Neuronal stem cell (in vitro differentiated cells): ENCODE measurements around the gene FUCA2.

ENCODE experiments used
- DNase-seq: peaks from one replicate; pipeline ENCODE4 v3.0.0-alpha.2; 2013; ENCODE audit warnings: low spot score
- H2AFZ ChIP-seq: one replicate; pipeline ENCODE4 v1.6.1; 2013; ENCODE audit warnings: mild to moderate bottlenecking, low read length, inconsistent platforms
- H2AK5ac ChIP-seq: 2 replicates; pipeline ENCODE4 v1.6.1; 2013; ENCODE audit warnings: low read depth, mild to moderate bottlenecking, inconsistent platforms, low read length, moderate library complexity, mixed read lengths
- H2BK120ac ChIP-seq: 2 replicates; pipeline ENCODE4 v1.6.1; 2013; ENCODE audit warnings: low read depth, mild to moderate bottlenecking, inconsistent platforms, low read length, moderate library complexity, mixed read lengths
- H2BK12ac ChIP-seq: one replicate; pipeline ENCODE4 v1.6.1; 2013; ENCODE audit warnings: low read length, inconsistent platforms
- H2BK15ac ChIP-seq: 2 replicates; pipeline ENCODE4 v1.6.1; 2013; ENCODE audit warnings: mild to moderate bottlenecking, low read length, inconsistent platforms, mixed read lengths
- H2BK5ac ChIP-seq: one replicate; pipeline ENCODE4 v1.6.1; 2013; ENCODE audit warnings: inconsistent platforms, mild to moderate bottlenecking, low read length, moderate library complexity
- H3K14ac ChIP-seq: one replicate; pipeline ENCODE4 v1.6.1; 2013; ENCODE audit warnings: low read length, inconsistent platforms
- H3K18ac ChIP-seq: 2 replicates; pipeline ENCODE4 v1.6.1; 2013; ENCODE audit warnings: low read length, inconsistent platforms
- H3K23ac ChIP-seq: 2 replicates; pipeline ENCODE4 v1.6.1; 2013; ENCODE audit warnings: low read depth, mild to moderate bottlenecking, mixed read lengths, low read length, inconsistent platforms; ENCODE audit not compliant: poor library complexity
- H3K27ac ChIP-seq: replicated peaks from 3 replicates; pipeline ENCODE4 v1.5.1; 2013; ENCODE audit warnings: low read length, inconsistent platforms
- H3K27me3 ChIP-seq, 3 experiments: 2 replicates each; pipeline ENCODE4 v1.6.1; 2013; ENCODE audit warnings: low read length in 3 of 3, mild to moderate bottlenecking in 2 of 3, inconsistent platforms in 1 of 3, low read depth in 1 of 3, mixed read lengths in 1 of 3, moderate library complexity in 1 of 3; ENCODE audit not compliant: control insufficient read depth in 3 of 3, insufficient read depth in 3 of 3
- H3K36me3 ChIP-seq, 2 donors: replicated peaks in 1 of 2; 2 replicates each; pipeline ENCODE4 v1.6.1; 2013; ENCODE audit warnings: low read length in 2 of 2; ENCODE audit not compliant: control insufficient read depth in 2 of 2, insufficient read depth in 2 of 2
- H3K4ac ChIP-seq: 2 replicates; pipeline ENCODE4 v1.6.1; 2013; ENCODE audit warnings: inconsistent platforms, mild to moderate bottlenecking, low read length, moderate library complexity
- H3K4me1 ChIP-seq, 2 donors: 1 replicate in 1 of 2; 2 replicates in 1 of 2; pipeline ENCODE4 v1.6.1; 2013; ENCODE audit warnings: low read length in 2 of 2, low read depth in 1 of 2; ENCODE audit not compliant: control insufficient read depth in 2 of 2, insufficient read depth in 1 of 2
- H3K4me2 ChIP-seq: one replicate; pipeline ENCODE4 v1.6.1; 2013; ENCODE audit warnings: mild to moderate bottlenecking, low read length, inconsistent platforms; ENCODE audit not compliant: insufficient read depth, poor library complexity, severe bottlenecking
- H3K4me3 ChIP-seq, 2 donors: 2 replicates each; pipeline ENCODE4 v1.5.1; 2013; ENCODE audit warnings: low read length in 2 of 2, mild to moderate bottlenecking in 2 of 2, inconsistent platforms in 1 of 2, moderate library complexity in 1 of 2
- H3K79me1 ChIP-seq: one replicate; pipeline ENCODE4 v1.6.1; 2013; ENCODE audit warnings: low read depth, mild to moderate bottlenecking, inconsistent platforms, low read length, moderate library complexity
- H3K9ac ChIP-seq: one replicate; pipeline ENCODE4 v1.6.1; 2013; ENCODE audit warnings: mild to moderate bottlenecking, low read depth, low read length, inconsistent platforms; ENCODE audit not compliant: poor library complexity
- H3K9me3 ChIP-seq, 2 donors: replicated peaks in 1 of 2; 2 replicates each; pipeline versions ENCODE3 to v1.6.1; 2013; ENCODE audit warnings: low read length in 2 of 2, mild to moderate bottlenecking in 2 of 2, inconsistent platforms in 1 of 2, low read depth in 1 of 2, mixed read lengths in 1 of 2, moderate library complexity in 1 of 2; ENCODE audit not compliant: control insufficient read depth in 2 of 2, insufficient read depth in 1 of 2
- H4K8ac ChIP-seq: one replicate; pipeline ENCODE4 v1.6.1; 2013; ENCODE audit warnings: low read depth, mild to moderate bottlenecking, inconsistent platforms, low read length, moderate library complexity
- H4K91ac ChIP-seq: one replicate; pipeline ENCODE4 v1.6.1; 2013; ENCODE audit warnings: low read length, low read depth, mild to moderate bottlenecking, inconsistent platforms; ENCODE audit not compliant: poor library complexity
- WGBS, 2 donors: extraction: QIAGEN DNeasy Blood & Tissue Kit; methylation state at CpG; one replicate each; pipeline ENCODE4 v1.1.7; 2013; ENCODE audit warnings: missing lambda C conversion rate in 2 of 2, mixed read lengths in 1 of 2; ENCODE audit not compliant: insufficient read length in 2 of 2, insufficient replicate concordance in 1 of 2; ENCODE audit errors: extremely low coverage in 2 of 2; 5-methylcytosine and 5-hydroxymethylcytosine counted together

The FUCA2 gene

GRCh38 chr6:143517447-143517773, 5.9 kb upstream of the FUCA2 start:
- DNase-seq = no peak
- Histone ChIP-seq H4K8ac (no peak overlapping the region), H2BK5ac (no peak overlapping the region), H3K14ac (no peak overlapping the region), H3K4me1 (peaks cover 0 to 3% of the 10 kb centered on the region in 2 donors), H2BK15ac (no peak overlapping the region), H3K27me3 (no peaks in the 10 kb centered on the region), H3K9me3 (no peaks in the 10 kb centered on the region), H2AK5ac (no peak overlapping the region), H3K79me1 (no peaks in the 10 kb centered on the region), H2BK120ac (no peak overlapping the region), H3K18ac (no peak overlapping the region), H3K27ac (no peak overlapping the region), H2BK12ac (no peak overlapping the region), H3K4me2 (no peak overlapping the region), H3K4me3 (no peak overlapping the region), H3K9ac (peak overlapping the region; percentile 24), H4K91ac (no peak overlapping the region), H3K36me3 (no peaks in the 10 kb centered on the region), H2AFZ (no peak overlapping the region), H3K23ac (no peak overlapping the region), H3K4ac (no peak overlapping the region)
- WGBS, 2 donors = no CpG with 5 or more reads among the region's 3 CpGs

- Histone ChIP-seq H3K14ac (no peak overlapping the region), H2BK5ac (no peak overlapping the region), H2BK120ac (no peak overlapping the region), H2BK12ac (no peak overlapping the region), H2AFZ (no peak overlapping the region), H2BK15ac (no peak overlapping the region), H3K4me3 (no peak overlapping the region), H3K9ac (peak overlapping the region; percentile 24), H4K8ac (no peak overlapping the region), H3K18ac (no peak overlapping the region), H3K4me2 (no peak overlapping the region), H3K36me3 (no peaks in the 10 kb centered on the region), H4K91ac (no peak overlapping the region), H3K27ac (no peak overlapping the region), H3K23ac (no peak overlapping the region), H3K9me3 (no peaks in the 10 kb centered on the region), H2AK5ac (no peak overlapping the region), H3K79me1 (no peaks in the 10 kb centered on the region), H3K4me1 (peaks cover 1 to 4% of the 10 kb centered on the region in 2 donors), H3K4ac (no peak overlapping the region), H3K27me3 (no peaks in the 10 kb centered on the region)
- no CpG with 5 or more reads among the region's 2 CpGs for WGBS, 2 donors
- no peak for DNase-seq
These were observed 5.3 kb upstream of the FUCA2 start for GRCh38 chr6:143516690-143517446.

GRCh38 chr6:143515766-143516355, 4.3 kb upstream of the FUCA2 start:
- WGBS, 2 donors = no CpG with 5 or more reads among the region's 7 CpGs
- H3K27ac ChIP-seq = no peak overlapping the region

GRCh38 chr6:143515061-143515760, 3.7 kb upstream of the FUCA2 start:
- H2BK15ac ChIP-seq = no peak overlapping the region
- DNase-seq = no peak
- H2AFZ ChIP-seq = no peak overlapping the region
- no CpG with 5 or more reads among the region's 12 CpGs for WGBS, 2 donors
- no peak overlapping the region for H4K8ac ChIP-seq
- no peak overlapping the region for H3K14ac ChIP-seq
- peak overlapping the region; percentile 69 for H3K18ac ChIP-seq
- no peaks in the 10 kb centered on the region for H3K79me1 ChIP-seq
- H3K4ac ChIP-seq = no peak overlapping the region
- H3K36me3 ChIP-seq = peaks cover 0 to under 1% of the 10 kb centered on the region in 2 donors
- H3K4me2 ChIP-seq = no peak overlapping the region
- H2AK5ac ChIP-seq = no peak overlapping the region
- H3K27ac ChIP-seq = no peak overlapping the region
- H3K23ac ChIP-seq = no peak overlapping the region
- peaks cover 6 to 9% of the 10 kb centered on the region in 2 donors for H3K4me1 ChIP-seq
- H3K27me3 ChIP-seq = no peaks in the 10 kb centered on the region
- H3K9ac ChIP-seq = no peak overlapping the region
- no peak overlapping the region for H2BK12ac ChIP-seq
- H3K4me3 ChIP-seq = no peak overlapping the region
- H3K9me3 ChIP-seq = no peaks in the 10 kb centered on the region
- no peak overlapping the region for H4K91ac ChIP-seq
- H2BK5ac ChIP-seq = no peak overlapping the region
- H2BK120ac ChIP-seq = no peak overlapping the region

More at GRCh38 chr6:143515766-143516355, 4.3 kb upstream of the FUCA2 start:
- H2AFZ ChIP-seq = no peak overlapping the region
- H3K9me3 ChIP-seq = no peaks in the 10 kb centered on the region
- H3K27me3 ChIP-seq = no peaks in the 10 kb centered on the region
- no peak overlapping the region for H3K9ac ChIP-seq
- H2BK15ac ChIP-seq = no peak overlapping the region
- H3K79me1 ChIP-seq = no peaks in the 10 kb centered on the region
- no peak overlapping the region for H2BK120ac ChIP-seq
- H3K23ac ChIP-seq = no peak overlapping the region
- no peak overlapping the region for H4K8ac ChIP-seq
- no peak overlapping the region for H3K4ac ChIP-seq
- no peak overlapping the region for H3K4me2 ChIP-seq
- H3K36me3 ChIP-seq = no peaks in the 10 kb centered on the region
- no peak overlapping the region for H2BK12ac ChIP-seq
- no peak overlapping the region for H3K14ac ChIP-seq
- DNase-seq = no peak
- H2AK5ac ChIP-seq = no peak overlapping the region
- no peak overlapping the region for H2BK5ac ChIP-seq
- H3K4me3 ChIP-seq = no peak overlapping the region
- no peak overlapping the region for H3K18ac ChIP-seq
- H3K4me1 ChIP-seq = peaks cover 4 to 9% of the 10 kb centered on the region in 2 donors
- no peak overlapping the region for H4K91ac ChIP-seq
